Central memory CD8-positive, alpha-beta T cell (primary cell): ENCODE results near the gene CFAP100.

Experiments used
- ATAC-seq: fragments of 150-1000 bp; cut with Tn5 transposase; replicated peaks from 2 replicates; pipeline ENCODE4 v1.10.0; 2022; ENCODE audit warnings: mild to moderate bottlenecking, moderate FRiP score, moderate number of reproducible peaks; ENCODE audit not compliant: poor library complexity, severe bottlenecking; ENCODE audit errors: extremely low read depth
- DNase-seq, 2 donors: peaks; one replicate each; pipeline ENCODE4 v3.0.0; 2021; ENCODE audit warnings: low spot score in 2 of 2
- H3K27ac Mint-ChIP-seq: one replicate; pipeline ENCODE4 v1.8.0; 2022; ENCODE audit warnings: low read depth, mild to moderate bottlenecking, moderate library complexity, mixed read lengths
- H3K27me3 Mint-ChIP-seq: one replicate; pipeline ENCODE4 v1.8.0; 2022; ENCODE audit warnings: mixed read lengths
- H3K36me3 Mint-ChIP-seq: one replicate; pipeline ENCODE4 v1.8.0; 2022; ENCODE audit warnings: mild to moderate bottlenecking, moderate library complexity, mixed read lengths; ENCODE audit not compliant: insufficient read depth
- H3K4me1 Mint-ChIP-seq: one replicate; pipeline ENCODE4 v1.8.0; 2022; ENCODE audit warnings: mixed read lengths
- H3K4me3 Mint-ChIP-seq: one replicate; pipeline ENCODE4 v1.8.0; 2022; ENCODE audit warnings: mild to moderate bottlenecking, moderate library complexity, mixed read lengths
- H3K9me3 Mint-ChIP-seq: one replicate; pipeline ENCODE4 v1.8.0; 2022; ENCODE audit warnings: mixed read lengths

Gene CFAP100

GRCh38 chr3:126406389-126407296, 11.9 kb downstream of the CFAP100 start:
- no peaks in the 10 kb centered on the region for H3K9me3 Mint-ChIP-seq
- peaks cover 73% of the 10 kb centered on the region for H3K27me3 Mint-ChIP-seq
- ATAC-seq, result no peak
- no peaks in the 10 kb centered on the region for H3K36me3 Mint-ChIP-seq
- H3K4me1 Mint-ChIP-seq, result no peaks in the 10 kb centered on the region
- DNase-seq, result no peak
- H3K27ac Mint-ChIP-seq, result no peak overlapping the region
- H3K4me3 Mint-ChIP-seq, result no peak overlapping the region

- H3K4me3 Mint-ChIP-seq, result no peak overlapping the region
Observed at GRCh38 chr3:126407412-126408044, 12.8 kb downstream of the CFAP100 start.

GRCh38 chr3:126408099-126408498, 13.4 kb downstream of the CFAP100 start:
- H3K27me3 Mint-ChIP-seq, result peaks cover 73% of the 10 kb centered on the region

More at GRCh38 chr3:126407412-126408044, 12.8 kb downstream of the CFAP100 start:
- no peak overlapping the region for H3K27ac Mint-ChIP-seq
- DNase-seq (no peak), ATAC-seq (no peak)
- no peaks in the 10 kb centered on the region for H3K9me3 Mint-ChIP-seq
- H3K27me3 Mint-ChIP-seq, result peaks cover 73% of the 10 kb centered on the region
- no peaks in the 10 kb centered on the region for H3K4me1 Mint-ChIP-seq
- H3K36me3 Mint-ChIP-seq, result no peaks in the 10 kb centered on the region

GRCh38 chr3:126412841-126413692, 18.4 kb downstream of the CFAP100 start:
- Mint-ChIP-seq H3K27me3 (peaks cover 80% of the 10 kb centered on the region), H3K4me1 (no peaks in the 10 kb centered on the region), H3K36me3 (peaks cover 1% of the 10 kb centered on the region), H3K9me3 (no peaks in the 10 kb centered on the region), H3K4me3 (no peak overlapping the region), H3K27ac (no peak overlapping the region)
- ATAC-seq (no peak), DNase-seq (no peak)

More at GRCh38 chr3:126408099-126408498, 13.4 kb downstream of the CFAP100 start:
- Mint-ChIP-seq H3K36me3 (peaks cover 1% of the 10 kb centered on the region), H3K27ac (no peak overlapping the region), H3K4me3 (no peak overlapping the region), H3K4me1 (no peaks in the 10 kb centered on the region), H3K9me3 (no peaks in the 10 kb centered on the region)
- DNase-seq (no peak), ATAC-seq (no peak)

- Mint-ChIP-seq H3K4me1 (no peaks in the 10 kb centered on the region), H3K4me3 (no peak overlapping the region), H3K27ac (no peak overlapping the region), H3K9me3 (no peaks in the 10 kb centered on the region), H3K27me3 (peaks cover 74% of the 10 kb centered on the region), H3K36me3 (peaks cover 1% of the 10 kb centered on the region)
- no peak for ATAC-seq
- DNase-seq, result no peak
Observed at GRCh38 chr3:126413693-126414080, 19.0 kb downstream of the CFAP100 start.

GRCh38 chr3:126414406-126414805, 19.7 kb downstream of the CFAP100 start:
- H3K4me1 Mint-ChIP-seq, result no peaks in the 10 kb centered on the region
- H3K36me3 Mint-ChIP-seq, result peaks cover 1% of the 10 kb centered on the region
- H3K4me3 Mint-ChIP-seq, result no peak overlapping the region
- DNase-seq (no peak), ATAC-seq (no peak)
- no peak overlapping the region for H3K27ac Mint-ChIP-seq
- H3K27me3 Mint-ChIP-seq, result peaks cover 66% of the 10 kb centered on the region
- no peaks in the 10 kb centered on the region for H3K9me3 Mint-ChIP-seq

GRCh38 chr3:126414961-126415660, 20.4 kb downstream of the CFAP100 start:
- H3K36me3 Mint-ChIP-seq, result peaks cover 1% of the 10 kb centered on the region

GRCh38 chr3:126415661-126416591, 21.2 kb downstream of the CFAP100 start:
- Mint-ChIP-seq H3K36me3 (peaks cover 1% of the 10 kb centered on the region), H3K27me3 (peaks cover 52% of the 10 kb centered on the region), H3K4me3 (no peak overlapping the region), H3K4me1 (no peaks in the 10 kb centered on the region), H3K9me3 (no peaks in the 10 kb centered on the region), H3K27ac (no peak overlapping the region)
- ATAC-seq (no peak), DNase-seq (no peak)

More at GRCh38 chr3:126414961-126415660, 20.4 kb downstream of the CFAP100 start:
- no peak for DNase-seq
- no peak overlapping the region for H3K4me3 Mint-ChIP-seq
- H3K27ac Mint-ChIP-seq, result no peak overlapping the region
- no peaks in the 10 kb centered on the region for H3K4me1 Mint-ChIP-seq
- H3K27me3 Mint-ChIP-seq, result peaks cover 60% of the 10 kb centered on the region
- ATAC-seq, result no peak
- no peaks in the 10 kb centered on the region for H3K9me3 Mint-ChIP-seq

- no peak for DNase-seq
- H3K27ac Mint-ChIP-seq, result no peak overlapping the region
- peaks cover 1% of the 10 kb centered on the region for H3K36me3 Mint-ChIP-seq
- ATAC-seq, result no peak
- peaks cover 42% of the 10 kb centered on the region for H3K27me3 Mint-ChIP-seq
- H3K4me3 Mint-ChIP-seq, result no peak overlapping the region
- no peaks in the 10 kb centered on the region for H3K4me1 Mint-ChIP-seq
- no peaks in the 10 kb centered on the region for H3K9me3 Mint-ChIP-seq
Observed at GRCh38 chr3:126416943-126417342, 22.2 kb downstream of the CFAP100 start.

- DNase-seq, result no peak
- H3K9me3 Mint-ChIP-seq, result no peaks in the 10 kb centered on the region
Observed at GRCh38 chr3:126417515-126417914, 22.8 kb downstream of the CFAP100 start.

GRCh38 chr3:126417981-126418530, 23.3 kb downstream of the CFAP100 start:
- Mint-ChIP-seq H3K27me3 (peaks cover 31% of the 10 kb centered on the region), H3K27ac (no peak overlapping the region), H3K36me3 (no peaks in the 10 kb centered on the region), H3K4me1 (no peaks in the 10 kb centered on the region), H3K4me3 (no peak overlapping the region), H3K9me3 (no peaks in the 10 kb centered on the region)
- ATAC-seq, result no peak
- DNase-seq, result no peak

More at GRCh38 chr3:126417515-126417914, 22.8 kb downstream of the CFAP100 start:
- Mint-ChIP-seq H3K4me3 (no peak overlapping the region), H3K36me3 (peaks cover 1% of the 10 kb centered on the region), H3K27me3 (peaks cover 36% of the 10 kb centered on the region), H3K27ac (no peak overlapping the region), H3K4me1 (no peaks in the 10 kb centered on the region)
- ATAC-seq, result no peak
